DOHH2 (cell line): ENCODE results near the gene LSM5.

Experiments
- H3F3A ChIP-seq: fragments of 200-600 bp; sonication (generic), shearing (Covaris generic); 2 replicates; pipeline ENCODE4 v1.6.0; 2016; ENCODE audit warnings: antibody characterized with exemption, mild to moderate bottlenecking; ENCODE audit not compliant: control insufficient read depth, insufficient read depth
- H3K27ac ChIP-seq: fragments of 200-600 bp; sonication (generic); 2 replicates; pipeline ENCODE4 v1.5.1; 2014; ENCODE audit warnings: low read depth, mild to moderate bottlenecking, low read length, moderate library complexity
- H3K27me3 ChIP-seq: fragments of 200-600 bp; sonication (generic); 2 replicates; pipeline ENCODE4 v1.6.1; 2014; ENCODE audit warnings: mild to moderate bottlenecking, low read length, mixed read lengths; ENCODE audit not compliant: control insufficient read depth
- H3K36me3 ChIP-seq: fragments of 200-600 bp; sonication (generic); 2 replicates; pipeline ENCODE4 v1.6.1; 2014; ENCODE audit warnings: mild to moderate bottlenecking, low read length, moderate library complexity, mixed read lengths; ENCODE audit not compliant: control insufficient read depth
- H3K4me1 ChIP-seq: fragments of 200-600 bp; sonication (generic); 2 replicates; pipeline ENCODE4 v1.6.1; 2014; ENCODE audit warnings: mild to moderate bottlenecking, low read length, mixed read lengths; ENCODE audit not compliant: control insufficient read depth
- H3K4me2 ChIP-seq: fragments of 200-600 bp; sonication (generic); 2 replicates; pipeline ENCODE4 v1.6.0; 2014; ENCODE audit warnings: mild to moderate bottlenecking, low read length, moderate library complexity
- H3K4me3 ChIP-seq: fragments of 200-600 bp; sonication (generic); 2 replicates; pipeline ENCODE4 v1.5.1; 2014; ENCODE audit warnings: mild to moderate bottlenecking, low read length, mixed read lengths
- H3K79me2 ChIP-seq: fragments of 200-600 bp; sonication (generic); 2 replicates; pipeline ENCODE4 v1.6.1; 2014; ENCODE audit warnings: mild to moderate bottlenecking, low read length, mixed read lengths; ENCODE audit not compliant: control insufficient read depth
- H3K9me2 ChIP-seq: fragments of 200-600 bp; sonication (generic); replicated peaks from 2 replicates; pipeline ENCODE4 v1.6.1; 2014; ENCODE audit warnings: mild to moderate bottlenecking, low read length, mixed read lengths; ENCODE audit not compliant: control insufficient read depth
- H3K9me3 ChIP-seq: fragments of 200-600 bp; sonication (generic); 2 replicates; pipeline ENCODE4 v1.6.1; 2014; ENCODE audit warnings: antibody characterized with exemption, low read length, mixed read lengths; ENCODE audit not compliant: control insufficient read depth, insufficient read depth
- H4K20me1 ChIP-seq: fragments of 200-600 bp; sonication (generic); 2 replicates; pipeline ENCODE4 v1.6.0; 2014; ENCODE audit warnings: low read depth, mild to moderate bottlenecking, antibody characterized with exemption, low read length, moderate library complexity; ENCODE audit not compliant: control insufficient read depth, insufficient read depth
- CTCF ChIP-seq: fragments of 200-600 bp; sonication (generic); IDR thresholded peaks from one replicate; pipeline ENCODE4 v1.5.1; 2014; ENCODE audit warnings: antibody characterized with exemption, mild to moderate bottlenecking, low read depth, low read length; ENCODE audit not compliant: poor library complexity, severe bottlenecking
- EZH2phosphoT487 ChIP-seq: fragments of 200-600 bp; sonication (generic); IDR thresholded peaks from 2 replicates; pipeline ENCODE4 v1.6.1; 2017; ENCODE audit warnings: borderline replicate concordance, mild to moderate bottlenecking, antibody characterized with exemption, low read length, moderate library complexity, mixed read lengths

The LSM5 gene

DNA sequence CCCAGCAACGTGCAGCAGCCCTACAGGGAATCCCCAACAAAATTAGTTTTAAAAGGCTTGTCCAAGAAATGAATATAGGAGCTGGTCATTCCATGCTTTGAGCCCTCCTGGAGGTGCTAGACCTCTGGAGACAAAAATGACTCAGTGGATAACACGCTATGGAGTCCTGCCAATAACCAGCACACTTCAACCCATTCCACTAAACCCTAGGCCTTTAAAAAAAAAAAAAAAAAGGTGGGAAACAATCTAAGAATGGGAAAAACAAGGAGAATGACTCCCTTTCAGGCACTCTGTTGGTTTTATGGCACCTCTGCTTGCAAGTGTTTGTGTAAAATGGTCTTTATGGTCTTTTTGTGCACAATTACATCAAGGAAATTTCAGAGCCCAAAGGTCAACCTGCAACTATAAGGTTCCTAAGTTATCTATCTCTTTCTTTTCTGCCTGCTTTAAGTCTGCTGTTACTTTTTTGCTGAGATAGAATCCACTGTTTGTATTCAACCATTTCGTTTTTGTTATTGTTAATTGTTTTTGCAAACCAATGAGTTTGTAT lies 26.4 kb upstream of the LSM5 start:
- Histone ChIP-seq H3K4me1 (no peaks in the 10 kb centered on the region), H3F3A (0 out of 2 replicates have a peak, but pooled peaks cover 2% of the 10 kb centered on the region), H3K9me2 (no peaks in the 10 kb centered on the region), H3K27me3 (no peaks in the 10 kb centered on the region), H3K4me2 (no peak overlapping the region), H3K79me2 (peaks cover 77% of the 10 kb centered on the region), H3K36me3 (peaks cover 55% of the 10 kb centered on the region), H4K20me1 (no peaks in the 10 kb centered on the region), H3K9me3 (peaks cover 52% of the 10 kb centered on the region), H3K4me3 (no peak overlapping the region), H3K27ac (no peak overlapping the region)
- TF ChIP-seq EZH2phosphoT487, result no peak
- TF ChIP-seq CTCF, result no peak

GRCh38 chr7:32515890-32516550 lies 25.8 kb upstream of the LSM5 start:
- peaks cover 53% of the 10 kb centered on the region for H3K36me3 ChIP-seq
- H3K79me2 ChIP-seq, result peaks cover 79% of the 10 kb centered on the region
- H3K4me1 ChIP-seq, result no peaks in the 10 kb centered on the region
- H3K9me2 ChIP-seq, result no peaks in the 10 kb centered on the region
- no peak overlapping the region for H3K27ac ChIP-seq
- no peaks in the 10 kb centered on the region for H4K20me1 ChIP-seq
- TF ChIP-seq EZH2phosphoT487 (no peak), CTCF (no peak)
- H3K4me2 ChIP-seq, result no peak overlapping the region
- H3K27me3 ChIP-seq, result no peaks in the 10 kb centered on the region
- H3F3A ChIP-seq, result 0 out of 2 replicates have a peak, but pooled peaks cover 2% of the 10 kb centered on the region
- no peak overlapping the region for H3K4me3 ChIP-seq
- peaks cover 48% of the 10 kb centered on the region for H3K9me3 ChIP-seq

- Histone ChIP-seq H3K9me3 (peaks cover 33% of the 10 kb centered on the region), H3K27me3 (no peaks in the 10 kb centered on the region), H3F3A (0 out of 2 replicates have a peak, but pooled peaks cover 2% of the 10 kb centered on the region), H3K79me2 (peaks cover 82% of the 10 kb centered on the region), H3K4me3 (no peak overlapping the region), H3K27ac (no peak overlapping the region), H3K9me2 (no peaks in the 10 kb centered on the region), H3K4me1 (no peaks in the 10 kb centered on the region), H4K20me1 (no peaks in the 10 kb centered on the region), H3K36me3 (peaks cover 49% of the 10 kb centered on the region), H3K4me2 (no peak overlapping the region)
- TF ChIP-seq EZH2phosphoT487, result no peak
- TF ChIP-seq CTCF, result no peak
These were observed 23.0 kb upstream of the LSM5 start for GRCh38 chr7:32513210-32513609.
